K562 (cell line): Measurements from ENCODE around the gene SLC26A1. TPM values are rescaled to one million over a fixed set of nuclear protein-coding genes. Genes with fewer than 3 reads are reported as not detected.

ENCODE experiments used
- E2F3 ChIP-seq: fragments of 250-450 bp; sonication (Bioruptor Pico); IDR thresholded peaks from 2 replicates; pipeline ENCODE4 v1.4.0; 2020; ENCODE audit warnings: mild to moderate bottlenecking
- ERF ChIP-seq: fragments of 450-650 bp; formaldehyde crosslinking; IDR thresholded peaks from 2 replicates; pipeline ENCODE4 v1.4.0; 2020; ENCODE audit warnings: mild to moderate bottlenecking, mixed read lengths
- GABPA ChIP-seq: fragments of 200-800 bp; sonication (Bioruptor generic); conservative IDR thresholded peaks from 2 replicates; pipeline ENCODE4 v1.6.1; 2016; ENCODE audit warnings: low read depth, missing genetic modification characterization, missing compliant biosample characterization
- HDAC1 ChIP-seq, 2 experiments: fragments of 450-650 bp; IDR thresholded peaks; 2 replicates each; pipeline ENCODE4 v1.6.1; 2016 to 2017; ENCODE audit warnings: inconsistent platforms in 1 of 2, mild to moderate bottlenecking in 1 of 2, moderate library complexity in 1 of 2
- HMGN3 ChIP-seq: IDR thresholded peaks from 2 replicates; pipeline ENCODE4 v1.6.1; 2011; ENCODE audit warnings: borderline replicate concordance, low read depth, mild to moderate bottlenecking, mixed read lengths, low read length; ENCODE audit not compliant: insufficient read length; ENCODE audit errors: extremely low read depth
- JUN ChIP-seq, 2 experiments: sonication (generic) in 1 of 2; formaldehyde crosslinking in 1 of 2; IDR thresholded peaks; 2 replicates each; pipeline versions ENCODE4 v1.6.1 to v1.8.0; 2012 to 2022; ENCODE audit warnings: borderline replicate concordance in 2 of 2, mild to moderate bottlenecking in 2 of 2, improper control_type of control experiment in 1 of 2, low read depth in 1 of 2, low read length in 1 of 2, missing genetic modification reagents in 1 of 2
- KDM5B ChIP-seq: fragments of 200-600 bp; sonication (generic); IDR thresholded peaks from 2 replicates; pipeline ENCODE4 v1.6.1; 2012; ENCODE audit warnings: low read depth, mild to moderate bottlenecking, moderate library complexity, low read length, control low read depth, inconsistent platforms; ENCODE audit not compliant: insufficient replicate concordance
- NR3C1 ChIP-seq: sonication (generic); formaldehyde crosslinking; IDR thresholded peaks from 2 replicates; pipeline ENCODE4 v1.8.1; 2022; ENCODE audit warnings: missing genetic modification reagents
- PML ChIP-seq: IDR thresholded peaks from 2 replicates; pipeline ENCODE4 v1.6.1; 2012; ENCODE audit warnings: low read length, inconsistent platforms
- POLR2H ChIP-seq: IDR thresholded peaks from 2 replicates; pipeline ENCODE4 v1.6.1; 2016; ENCODE audit warnings: missing genetic modification characterization, low read depth, mild to moderate bottlenecking, control low read depth, missing compliant biosample characterization, moderate library complexity
- POLR3A ChIP-seq: IDR thresholded peaks from 2 replicates; pipeline ENCODE4 v1.6.1; 2011; ENCODE audit warnings: borderline replicate concordance, mild to moderate bottlenecking, moderate library complexity; ENCODE audit not compliant: insufficient read length, insufficient read depth; ENCODE audit errors: extremely low read depth
- RBBP5 ChIP-seq: fragments of 200-600 bp; sonication (generic); IDR thresholded peaks from 2 replicates; pipeline ENCODE4 v1.6.1; 2012; ENCODE audit warnings: borderline replicate concordance, mild to moderate bottlenecking, low read length, control low read depth, inconsistent platforms; ENCODE audit not compliant: insufficient read depth, poor library complexity, severe bottlenecking
- RNF2 ChIP-seq: sonication (generic); IDR thresholded peaks from 2 replicates; pipeline ENCODE4 v1.6.1; 2016
- SAP30 ChIP-seq: fragments of 200-600 bp; sonication (generic); IDR thresholded peaks from 2 replicates; pipeline ENCODE4 v1.6.1; 2012; ENCODE audit warnings: borderline replicate concordance, low read depth, mild to moderate bottlenecking, moderate library complexity, low read length, control low read depth, inconsistent platforms; ENCODE audit not compliant: insufficient read depth, poor library complexity, severe bottlenecking
- TAF7 ChIP-seq: fragments of 450-650 bp; IDR thresholded peaks from 2 replicates; pipeline ENCODE4 v1.6.1; 2016; ENCODE audit warnings: missing genetic modification characterization, missing compliant biosample characterization
- TEAD2 ChIP-seq: fragments of 450-650 bp; IDR thresholded peaks from 2 replicates; pipeline ENCODE4 v1.6.1; 2016; ENCODE audit warnings: missing genetic modification characterization, control low read depth, missing compliant biosample characterization
- polyA plus RNA-seq, 8 experiments: library from polyadenylated mRNA; depleted of rRNA in 4 of 8; stranded (reverse) in 5 of 8; unstranded in 3 of 8; fragments of >200 nt; fragmentation: Nextera tagmentation in 2 of 8; fragmentation: Illumina TruSeq in 1 of 8; extraction: Ambion mirVana in 2 of 8; extraction: Trizol in 1 of 8; gene quantifications; 2 replicates each; pipeline versions ENCODE4 v1.2.1 to v1.2.3, GENCODE V29; 2011 to 2014; ENCODE audit warnings: inconsistent platforms in 1 of 8, missing spikeins in 1 of 8
- total RNA-seq, 7 experiments: library from RNA; depleted of rRNA in 6 of 7; stranded (reverse); fragments of >200 nt in 6 of 7; fragmentation: Illumina TruSeq in 2 of 7; extraction: Trizol in 2 of 7; gene quantifications; 2 replicates each; pipeline versions ENCODE4 v1.2.1 to v1.2.3, GENCODE V29; 2011 to 2021; ENCODE audit warnings: low replicate concordance in 1 of 7
- TF ChIP-seq, protein P1 (sequence below): sonication (generic); formaldehyde crosslinking; IDR thresholded peaks from 2 replicates; pipeline ENCODE4 v1.5.0; 2020; ENCODE audit warnings: missing genetic modification reagents
- TF ChIP-seq, protein P2 (sequence below): sonication (generic); formaldehyde crosslinking; IDR thresholded peaks from 2 replicates; pipeline ENCODE4 v1.8.0; 2022; ENCODE audit warnings: mild to moderate bottlenecking, low read depth, missing genetic modification reagents
- TF ChIP-seq, protein P3 (sequence below): IDR thresholded peaks from 2 replicates; pipeline ENCODE4 v1.6.1; 2014; ENCODE audit warnings: antibody characterized with exemption
- TF ChIP-seq, protein P4 (sequence below): fragments of 250-450 bp; sonication (Bioruptor Pico); IDR thresholded peaks from 2 replicates; pipeline ENCODE4 v1.4.0; 2020

Gene SLC26A1
- total and polyA plus RNA-seq, 9 of the 15 experiments (the other 6 are each of a cell fraction or from before 2014, with no cell fraction given), result 0.11 to 4.2 (median 0.95) TPM

DNA sequence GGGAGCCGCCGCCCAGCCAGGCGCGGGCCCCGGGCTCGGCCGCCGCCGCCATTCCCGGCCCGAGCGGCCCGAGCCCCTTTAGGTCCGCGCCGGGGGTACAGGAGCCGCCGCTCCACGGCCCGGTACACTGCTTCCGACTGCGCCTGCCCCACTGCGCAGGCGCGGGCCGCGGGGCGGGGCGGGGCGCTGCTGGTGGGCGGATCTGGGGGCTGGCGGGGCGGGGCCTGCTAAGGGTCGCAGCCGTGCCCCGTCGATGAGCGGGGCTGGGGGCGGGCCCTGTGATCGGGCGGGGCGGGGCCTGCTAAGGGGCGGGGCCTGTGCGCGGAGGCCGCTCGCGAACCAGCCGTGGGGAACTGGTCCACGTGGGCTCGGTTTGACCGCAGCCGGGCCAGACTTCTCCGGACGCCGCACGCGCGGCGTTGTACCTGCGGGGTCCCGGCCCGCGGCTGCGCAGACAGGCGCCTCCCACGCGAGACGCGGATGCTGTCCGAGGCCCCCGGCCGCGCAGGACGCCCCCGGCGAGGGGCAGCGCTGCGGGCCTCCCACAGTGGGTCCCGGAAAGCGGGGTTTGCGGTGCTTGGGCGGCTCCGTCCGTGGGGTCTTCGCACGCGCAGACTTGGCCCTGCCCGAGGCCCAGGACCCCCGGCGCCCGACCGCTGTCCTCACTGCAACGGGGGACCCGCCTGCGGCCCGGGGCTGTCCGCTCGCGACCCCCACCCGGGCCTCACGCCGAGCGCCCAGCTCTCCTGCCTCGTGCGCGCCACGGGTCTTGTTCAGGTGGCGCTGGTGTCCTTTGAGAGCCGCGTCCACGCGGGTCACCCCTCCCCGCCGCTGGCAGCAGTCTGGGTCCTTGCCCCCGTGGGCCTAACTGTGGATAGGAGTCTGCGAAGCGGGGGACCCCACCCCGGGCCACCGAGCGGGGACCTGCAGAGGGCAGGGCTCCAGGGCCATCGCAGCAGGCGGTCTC, 19.5 kb downstream of the SLC26A1 start, which contains the start of gene DGKQ (continued):
- TF ChIP-seq TAF7 (no peak), GABPA (tag) (peak; percentile 62), HMGN3 (peak; percentile 57), E2F3 (CRISPR knock-in tag) (peak; percentile 31; the same call in 1 of the 2 replicates), TEAD2 (tag) (no peak), NR3C1 (CRISPR knock-in tag) (0 out of 2 replicates have a peak, but pooled peaks have one; percentile 32), RBBP5 (peak; percentile 61), HDAC1 (IDR thresholded peaks at IDR 0.05) (0 out of 4 replicates have a peak, but pooled peaks of 1 of the 2 experiments have one; percentile 28), RNF2 (no peak), POLR2H (tag) (no peak), SAP30 (peak; percentile 52), PML (no peak), POLR3A (no peak), JUN (IDR thresholded peaks at IDR 0.05; ENCODE audit: borderline replicate concordance, low read depth, low read length) (no peak), JUN (CRISPR knock-in tag; IDR thresholded peaks at IDR 0.05; ENCODE audit: borderline replicate concordance) (peak; percentile 38; the same call in 1 of the 2 replicates), ERF (CRISPR knock-in tag) (0 out of 2 replicates have a peak, but pooled peaks have one; percentile 54), KDM5B (peak; percentile 37)
- TF ChIP-seq, protein P1, sequence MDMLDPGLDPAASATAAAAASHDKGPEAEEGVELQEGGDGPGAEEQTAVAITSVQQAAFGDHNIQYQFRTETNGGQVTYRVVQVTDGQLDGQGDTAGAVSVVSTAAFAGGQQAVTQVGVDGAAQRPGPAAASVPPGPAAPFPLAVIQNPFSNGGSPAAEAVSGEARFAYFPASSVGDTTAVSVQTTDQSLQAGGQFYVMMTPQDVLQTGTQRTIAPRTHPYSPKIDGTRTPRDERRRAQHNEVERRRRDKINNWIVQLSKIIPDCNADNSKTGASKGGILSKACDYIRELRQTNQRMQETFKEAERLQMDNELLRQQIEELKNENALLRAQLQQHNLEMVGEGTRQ (CRISPR knock-in tag), result peak; percentile 18; the same call in 1 of the 2 replicates
- TF ChIP-seq, protein P2, sequence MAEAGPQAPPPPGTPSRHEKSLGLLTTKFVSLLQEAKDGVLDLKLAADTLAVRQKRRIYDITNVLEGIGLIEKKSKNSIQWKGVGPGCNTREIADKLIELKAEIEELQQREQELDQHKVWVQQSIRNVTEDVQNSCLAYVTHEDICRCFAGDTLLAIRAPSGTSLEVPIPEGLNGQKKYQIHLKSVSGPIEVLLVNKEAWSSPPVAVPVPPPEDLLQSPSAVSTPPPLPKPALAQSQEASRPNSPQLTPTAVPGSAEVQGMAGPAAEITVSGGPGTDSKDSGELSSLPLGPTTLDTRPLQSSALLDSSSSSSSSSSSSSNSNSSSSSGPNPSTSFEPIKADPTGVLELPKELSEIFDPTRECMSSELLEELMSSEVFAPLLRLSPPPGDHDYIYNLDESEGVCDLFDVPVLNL (CRISPR knock-in tag), result no peak
- TF ChIP-seq, protein P3, sequence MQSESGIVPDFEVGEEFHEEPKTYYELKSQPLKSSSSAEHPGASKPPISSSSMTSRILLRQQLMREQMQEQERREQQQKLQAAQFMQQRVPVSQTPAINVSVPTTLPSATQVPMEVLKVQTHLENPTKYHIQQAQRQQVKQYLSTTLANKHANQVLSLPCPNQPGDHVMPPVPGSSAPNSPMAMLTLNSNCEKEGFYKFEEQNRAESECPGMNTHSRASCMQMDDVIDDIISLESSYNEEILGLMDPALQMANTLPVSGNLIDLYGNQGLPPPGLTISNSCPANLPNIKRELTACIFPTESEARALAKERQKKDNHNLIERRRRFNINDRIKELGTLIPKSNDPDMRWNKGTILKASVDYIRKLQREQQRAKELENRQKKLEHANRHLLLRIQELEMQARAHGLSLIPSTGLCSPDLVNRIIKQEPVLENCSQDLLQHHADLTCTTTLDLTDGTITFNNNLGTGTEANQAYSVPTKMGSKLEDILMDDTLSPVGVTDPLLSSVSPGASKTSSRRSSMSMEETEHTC, result 0 out of 2 replicates have a peak, but pooled peaks have one; percentile 33
- TF ChIP-seq, protein P4, sequence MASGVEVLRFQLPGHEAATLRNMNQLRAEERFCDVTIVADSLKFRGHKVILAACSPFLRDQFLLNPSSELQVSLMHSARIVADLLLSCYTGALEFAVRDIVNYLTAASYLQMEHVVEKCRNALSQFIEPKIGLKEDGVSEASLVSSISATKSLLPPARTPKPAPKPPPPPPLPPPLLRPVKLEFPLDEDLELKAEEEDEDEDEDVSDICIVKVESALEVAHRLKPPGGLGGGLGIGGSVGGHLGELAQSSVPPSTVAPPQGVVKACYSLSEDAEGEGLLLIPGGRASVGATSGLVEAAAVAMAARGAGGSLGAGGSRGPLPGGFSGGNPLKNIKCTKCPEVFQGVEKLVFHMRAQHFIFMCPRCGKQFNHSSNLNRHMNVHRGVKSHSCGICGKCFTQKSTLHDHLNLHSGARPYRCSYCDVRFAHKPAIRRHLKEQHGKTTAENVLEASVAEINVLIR, result no peak
